NOMO-1 (cell line): ENCODE measurements around the gene NKAIN4.

ENCODE experiments used
- DNase-seq, 2 experiments: peaks; one replicate each; lab custom pipeline; 2025; ENCODE audit not compliant: unreplicated experiment in 2 of 2; lab: John Stamatoyannopoulos, UW

Gene NKAIN4

GRCh38 chr20:63254232-63254605 is at the start of gene NKAIN4:
Gene NKAIN4, minus strand, starts transcription at chr20:63254463. Its CDS starts 13 bp downstream, at chr20:63254450.
- no peak for DNase-seq

- DNase-seq = no peak
These were observed 48.9 kb upstream of the NKAIN4 start for GRCh38 chr20:63303095-63303666.

GRCh38 chr20:63301671-63302070 is 47.4 kb upstream of the NKAIN4 start:
- DNase-seq = no peak

- no peak for DNase-seq
These were observed 44.6 kb upstream of the NKAIN4 start for GRCh38 chr20:63298731-63299312.

GRCh38 chr20:63297796-63298572 is 43.7 kb upstream of the NKAIN4 start:
- no peak for DNase-seq

GRCh38 chr20:63297371-63297781 is 43.1 kb upstream of the NKAIN4 start:
- DNase-seq = no peak

GRCh38 chr20:63296531-63297299 is 42.5 kb upstream of the NKAIN4 start:
- DNase-seq = no peak

- DNase-seq = no peak
These were observed 41.6 kb upstream of the NKAIN4 start for GRCh38 chr20:63295846-63296245.

- DNase-seq = no peak
These were observed 41.2 kb upstream of the NKAIN4 start for GRCh38 chr20:63295422-63295821.

- DNase-seq = no peak
These were observed 40.8 kb upstream of the NKAIN4 start for GRCh38 chr20:63295018-63295417.

- no peak for DNase-seq
These were observed 40.3 kb upstream of the NKAIN4 start for GRCh38 chr20:63294536-63294900.

GRCh38 chr20:63293871-63294535 is 39.7 kb upstream of the NKAIN4 start:
- DNase-seq = no peak

GRCh38 chr20:63293456-63293855 is 39.2 kb upstream of the NKAIN4 start:
- DNase-seq = no peak

- no peak for DNase-seq
These were observed 38.6 kb upstream of the NKAIN4 start, which contains the start of gene COL20A1 for GRCh38 chr20:63292904-63293303. Gene COL20A1, plus strand, starts transcription at chr20:63293186. Its CDS starts 1,922 bp downstream, at chr20:63295108.

GRCh38 chr20:63292292-63292701 is 38.0 kb upstream of the NKAIN4 start:
- DNase-seq = no peak

GRCh38 chr20:63291811-63292210 is 37.5 kb upstream of the NKAIN4 start:
- DNase-seq = no peak

- DNase-seq = peak; percentile 2 to 20
These were observed 36.6 kb upstream of the NKAIN4 start for GRCh38 chr20:63290677-63291472.

GRCh38 chr20:63290136-63290676 is 35.9 kb upstream of the NKAIN4 start:
- no peak for DNase-seq

GRCh38 chr20:63289311-63290135 is 35.3 kb upstream of the NKAIN4 start:
- no peak for DNase-seq
